Mammary epithelial cell (primary cell): Measurements from ENCODE around the gene ZSCAN22.

Experiments
- EZH2 ChIP-seq: IDR thresholded peaks from 2 replicates; pipeline ENCODE4 v1.6.1; 2012; ENCODE audit warnings: low read length, inconsistent platforms, borderline replicate concordance
- TF ChIP-seq, protein P1 (sequence below), 2 donors: IDR thresholded peaks in 1 of 2; conservative IDR thresholded peaks in 1 of 2; 2 replicates each; pipeline ENCODE4 v1.5.1; 2011 to 2012; ENCODE audit warnings: inconsistent platforms in 2 of 2, low read length in 2 of 2, mild to moderate bottlenecking in 2 of 2, control low read depth in 1 of 2, low read depth in 1 of 2; ENCODE audit not compliant: insufficient read depth in 1 of 2; ENCODE audit errors: extremely low read depth in 1 of 2

DNA sequence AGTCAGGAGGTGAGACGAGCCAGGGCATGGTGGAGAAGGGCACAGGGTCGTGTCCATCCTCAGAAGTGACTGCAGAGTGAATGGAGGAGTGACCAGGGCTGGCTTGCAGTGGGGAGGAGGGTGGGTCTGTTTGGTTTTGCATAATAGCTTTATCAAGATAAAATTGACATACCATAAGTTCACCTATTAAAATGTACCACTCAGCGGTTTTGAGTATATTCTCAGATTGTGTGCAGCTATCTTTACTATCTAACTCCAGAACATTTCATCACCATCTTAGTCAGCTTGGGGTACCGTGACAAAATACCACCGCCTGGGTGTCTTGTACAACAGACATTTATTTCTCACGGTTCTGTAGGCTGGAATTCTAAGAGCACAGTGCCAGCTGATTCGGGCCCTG, 34.9 kb upstream of the ZSCAN22 start:
- TF ChIP-seq, protein P1, sequence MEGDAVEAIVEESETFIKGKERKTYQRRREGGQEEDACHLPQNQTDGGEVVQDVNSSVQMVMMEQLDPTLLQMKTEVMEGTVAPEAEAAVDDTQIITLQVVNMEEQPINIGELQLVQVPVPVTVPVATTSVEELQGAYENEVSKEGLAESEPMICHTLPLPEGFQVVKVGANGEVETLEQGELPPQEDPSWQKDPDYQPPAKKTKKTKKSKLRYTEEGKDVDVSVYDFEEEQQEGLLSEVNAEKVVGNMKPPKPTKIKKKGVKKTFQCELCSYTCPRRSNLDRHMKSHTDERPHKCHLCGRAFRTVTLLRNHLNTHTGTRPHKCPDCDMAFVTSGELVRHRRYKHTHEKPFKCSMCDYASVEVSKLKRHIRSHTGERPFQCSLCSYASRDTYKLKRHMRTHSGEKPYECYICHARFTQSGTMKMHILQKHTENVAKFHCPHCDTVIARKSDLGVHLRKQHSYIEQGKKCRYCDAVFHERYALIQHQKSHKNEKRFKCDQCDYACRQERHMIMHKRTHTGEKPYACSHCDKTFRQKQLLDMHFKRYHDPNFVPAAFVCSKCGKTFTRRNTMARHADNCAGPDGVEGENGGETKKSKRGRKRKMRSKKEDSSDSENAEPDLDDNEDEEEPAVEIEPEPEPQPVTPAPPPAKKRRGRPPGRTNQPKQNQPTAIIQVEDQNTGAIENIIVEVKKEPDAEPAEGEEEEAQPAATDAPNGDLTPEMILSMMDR (conservative IDR thresholded peaks at IDR 0.05 in 1 of 2, IDR thresholded peaks at IDR 0.05 in 1 of 2; ENCODE audit: extremely low read depth in 1 of 2, insufficient read depth in 1 of 2, low read depth in 1 of 2, low read length in 2 of 2): no peak
- no peak for TF ChIP-seq EZH2
